Endothelial cell of umbilical vein (primary cell): ENCODE data around the gene TTYH3. TPM values are rescaled to one million over a fixed set of nuclear protein-coding genes. Genes with fewer than 3 reads are reported as not detected.

Experiments
- BruUV-seq: library from RNA; stranded (reverse); fragments of 400-500 nt; replicated peaks from 2 replicates; lab custom pipeline; 2021; lab: Mats Ljungman, UMichigan
- CTCF ChIA-PET: fragments of 300-600, 350-600 bp; sonication (Branson Sonifier 250); formaldehyde crosslinking; loops from one replicate; lab custom pipeline; 2021; ENCODE audit warnings: antibody characterized with exemption, inconsistent platforms; lab: Charles Lee
- POLR2A ChIA-PET: fragments of 300-600, 350-600 bp; sonication (Branson Sonifier 250); formaldehyde crosslinking; loops from one replicate; lab custom pipeline; 2021; ENCODE audit warnings: antibody characterized with exemption, inconsistent platforms; lab: Charles Lee
- DNase-seq: peaks from one replicate; pipeline ENCODE4 v3.0.0-alpha.2; 2011; ENCODE audit warnings: low read depth, low spot score
- FAIRE-seq: peaks from 2 replicates; lab custom pipeline; 2011; peaks lifted over from hg19 to GRCh38; lab: Jason Lieb, UNC
- H2AFZ ChIP-seq: 2 replicates; pipeline ENCODE4 v1.6.0; 2012; ENCODE audit warnings: low read depth, low read length, control low read depth, inconsistent platforms
- H3K27ac ChIP-seq: 2 replicates; pipeline ENCODE4 v1.5.1; 2011; ENCODE audit warnings: low read depth, mild to moderate bottlenecking, control low read depth, low read length, moderate library complexity; ENCODE audit not compliant: insufficient read depth
- H3K27me3 ChIP-seq, 2 experiments: 2 replicates each; pipeline versions ENCODE4 v1.6.0 to v1.6.1; 2011; ENCODE audit warnings: low read length in 2 of 2, mixed read lengths in 1 of 2; ENCODE audit not compliant: control insufficient read depth in 2 of 2, insufficient read depth in 2 of 2
- H3K36me3 ChIP-seq, 2 experiments: 2 replicates in 1 of 2; 3 replicates in 1 of 2; pipeline ENCODE4 v1.5.1; 2011; ENCODE audit warnings: low read length in 2 of 2, mild to moderate bottlenecking in 1 of 2, moderate library complexity in 1 of 2; ENCODE audit not compliant: control insufficient read depth in 2 of 2, insufficient read depth in 2 of 2; ENCODE audit errors: extremely low read depth in 1 of 2
- H3K4me1 ChIP-seq: 3 replicates; pipeline ENCODE4 v1.5.1; 2011; ENCODE audit warnings: mild to moderate bottlenecking, low read length; ENCODE audit not compliant: control insufficient read depth, insufficient read depth; ENCODE audit errors: extremely low read depth
- H3K4me2 ChIP-seq: 2 replicates; pipeline ENCODE4 v1.6.1; 2011; ENCODE audit warnings: low read length, control low read depth, mixed read lengths; ENCODE audit not compliant: insufficient read depth
- H3K4me3 ChIP-seq, 3 experiments: fragments of 200-600 bp in 1 of 3; sonication (generic), shearing (Covaris generic) in 1 of 3; replicated peaks in 1 of 3; 2 replicates each; pipeline ENCODE4 v1.5.1; 2011 to 2016; ENCODE audit warnings: control low read depth in 3 of 3, low read length in 3 of 3, mild to moderate bottlenecking in 2 of 3, inconsistent platforms in 1 of 3, low read depth in 1 of 3, moderate library complexity in 1 of 3; ENCODE audit not compliant: insufficient read depth in 1 of 3
- H3K79me2 ChIP-seq: 2 replicates; pipeline ENCODE4 v1.6.0; 2012; ENCODE audit warnings: low read length, inconsistent platforms; ENCODE audit not compliant: control insufficient read depth, insufficient read depth
- H3K9ac ChIP-seq: replicated peaks from 2 replicates; pipeline ENCODE3; 2011; ENCODE audit warnings: low read length, control low read depth; ENCODE audit not compliant: insufficient read depth; ENCODE audit errors: extremely low read depth
- H3K9me1 ChIP-seq: replicated peaks from 3 replicates; pipeline ENCODE4 v1.6.0; 2011; ENCODE audit warnings: mild to moderate bottlenecking, low read length; ENCODE audit not compliant: control insufficient read depth, insufficient read depth; ENCODE audit errors: extremely low read depth
- H3K9me3 ChIP-seq: replicated peaks from 2 replicates; pipeline ENCODE4 v1.5.1; 2012; ENCODE audit warnings: low read length, inconsistent platforms; ENCODE audit not compliant: control insufficient read depth, insufficient read depth
- H4K20me1 ChIP-seq: replicated peaks from 2 replicates; pipeline ENCODE3; 2011; ENCODE audit warnings: mild to moderate bottlenecking, low read length; ENCODE audit not compliant: control insufficient read depth, insufficient read depth; ENCODE audit errors: extremely low read depth
- EZH2 ChIP-seq: IDR thresholded peaks from 2 replicates; pipeline ENCODE4 v1.6.1; 2012; ENCODE audit warnings: borderline replicate concordance, low read depth, mild to moderate bottlenecking, moderate library complexity, low read length, inconsistent platforms; ENCODE audit not compliant: severe bottlenecking
- FOS ChIP-seq: IDR thresholded peaks from 2 replicates; pipeline ENCODE4 v1.6.1; 2011; ENCODE audit warnings: mild to moderate bottlenecking, low read length, moderate library complexity, borderline replicate concordance; ENCODE audit not compliant: insufficient read depth
- GATA2 ChIP-seq: IDR thresholded peaks from 2 replicates; pipeline ENCODE4 v1.7.0; 2011; ENCODE audit warnings: low read depth, mild to moderate bottlenecking, moderate library complexity, mixed read lengths, low read length; ENCODE audit not compliant: insufficient read length, insufficient read depth
- JUN ChIP-seq: IDR thresholded peaks from 2 replicates; pipeline ENCODE4 v1.6.1; 2011; ENCODE audit warnings: borderline replicate concordance, low read depth; ENCODE audit not compliant: insufficient read length, insufficient read depth
- MYC ChIP-seq: IDR thresholded peaks from one replicate; pipeline ENCODE4 v1.6.1; 2011; ENCODE audit warnings: mild to moderate bottlenecking, low read depth, low read length
- POLR2A ChIP-seq: IDR thresholded peaks from 2 replicates; pipeline ENCODE4 v1.6.1; 2012; ENCODE audit warnings: low read depth, mild to moderate bottlenecking, control low read depth, low read length
- dilution Hi-C: fragments of 300-500 bp; cut with MboI; formaldehyde crosslinking; loops from one replicate; pipeline ENCODE4 v1.15.0; 2019; ENCODE audit warnings: low sequenced_read_pairs; ENCODE audit not compliant: extremely low pct_ligation_motif_present
- intact Hi-C: fragments of 100-400 bp; cut with micrococcal nuclease; formaldehyde crosslinking; loops from one replicate; pipeline ENCODE4 v1.10.0; 2022
- polyA plus RNA-seq, 4 experiments: library from polyadenylated mRNA; depleted of rRNA in 3 of 4; stranded (reverse) in 3 of 4; unstranded in 1 of 4; fragments of >200 nt; gene quantifications; 2 replicates each; pipeline versions ENCODE4 v1.2.1 to v1.2.3, GENCODE V29; 2011 to 2012; ENCODE audit warnings: missing spikeins in 1 of 4
- total RNA-seq: library from RNA; stranded (reverse); gene quantifications from 2 replicates; pipeline ENCODE4 v1.2.3, GENCODE V29; 2021
- TF ChIP-seq, protein P1 (sequence below): IDR thresholded peaks from 2 replicates; pipeline ENCODE4 v1.6.1; 2011; ENCODE audit not compliant: insufficient read depth, insufficient read length
- TF ChIP-seq, protein P2 (sequence below), 2 donors: IDR thresholded peaks; 1 replicate in 1 of 2; 2 replicates in 1 of 2; pipeline ENCODE4 v1.5.1; 2011; ENCODE audit warnings: low read length in 2 of 2, mild to moderate bottlenecking in 2 of 2, moderate library complexity in 2 of 2, control low read depth in 1 of 2, inconsistent platforms in 1 of 2, low read depth in 1 of 2; ENCODE audit not compliant: insufficient read depth in 1 of 2; ENCODE audit errors: extremely low read depth in 1 of 2

TTYH3 gene
- total and polyA plus RNA-seq, 2 donors (not counting 3 experiments of a cell fraction or from before 2014, with no cell fraction given) = 143 to 280 TPM

DNA sequence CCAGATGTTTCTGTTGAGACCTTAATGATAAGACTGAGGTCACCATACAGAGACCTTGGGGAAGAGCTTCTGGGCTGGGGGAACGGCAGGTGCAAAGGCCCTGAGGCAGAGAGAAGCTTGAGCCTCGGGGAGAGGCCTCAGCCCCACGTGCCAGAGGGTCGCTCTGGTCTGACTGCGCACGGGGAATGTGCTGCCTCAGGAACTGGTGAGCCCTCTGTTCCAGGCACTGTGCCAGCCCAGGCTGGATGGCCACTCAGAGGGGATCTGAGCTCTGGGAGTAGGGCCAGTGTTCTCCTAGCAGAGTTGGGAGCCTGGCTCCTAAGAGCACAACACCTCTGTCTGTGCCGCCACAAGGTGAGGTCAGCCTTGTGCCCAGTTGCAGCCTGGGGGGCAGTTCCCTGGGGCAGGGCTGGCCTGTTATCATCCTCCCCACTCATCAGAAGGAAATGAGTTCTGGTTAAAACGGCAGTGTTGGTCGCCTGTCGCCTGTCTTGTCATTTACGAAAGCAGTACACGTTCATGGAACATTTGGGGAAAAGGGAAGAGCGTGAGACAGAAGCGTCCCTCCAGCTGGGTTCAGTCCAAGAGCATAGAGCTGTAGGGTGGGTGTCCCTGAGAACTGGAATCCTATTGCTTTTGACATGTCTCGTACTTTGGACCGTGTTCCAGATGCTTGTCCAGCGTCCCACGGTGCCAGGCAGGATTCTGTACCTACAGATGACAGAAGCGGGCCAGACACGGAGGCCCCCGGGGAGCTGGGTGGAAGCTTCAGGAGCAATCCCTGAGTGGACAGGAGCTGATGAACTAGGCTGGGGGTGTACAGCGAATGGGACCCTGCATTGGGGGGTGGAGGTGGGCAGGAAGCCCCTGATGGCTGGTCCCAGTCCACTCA, 4.3 kb downstream of the TTYH3 start:
- peaks cover 91% of the 10 kb centered on the region for H3K79me2 ChIP-seq
- CTCF ChIA-PET = interaction anchor here (0.8 to 6.1 kb wide), 7 partner anchors 9 to 184 kb away, joined by 3 to 42 read pairs (median 4); no protein-coding TSS in a partner anchor
- TF ChIP-seq EZH2 (no peak), MYC (peak; percentile 51)
- TF ChIP-seq, protein P1, sequence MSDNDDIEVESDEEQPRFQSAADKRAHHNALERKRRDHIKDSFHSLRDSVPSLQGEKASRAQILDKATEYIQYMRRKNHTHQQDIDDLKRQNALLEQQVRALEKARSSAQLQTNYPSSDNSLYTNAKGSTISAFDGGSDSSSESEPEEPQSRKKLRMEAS = no peak

DNA sequence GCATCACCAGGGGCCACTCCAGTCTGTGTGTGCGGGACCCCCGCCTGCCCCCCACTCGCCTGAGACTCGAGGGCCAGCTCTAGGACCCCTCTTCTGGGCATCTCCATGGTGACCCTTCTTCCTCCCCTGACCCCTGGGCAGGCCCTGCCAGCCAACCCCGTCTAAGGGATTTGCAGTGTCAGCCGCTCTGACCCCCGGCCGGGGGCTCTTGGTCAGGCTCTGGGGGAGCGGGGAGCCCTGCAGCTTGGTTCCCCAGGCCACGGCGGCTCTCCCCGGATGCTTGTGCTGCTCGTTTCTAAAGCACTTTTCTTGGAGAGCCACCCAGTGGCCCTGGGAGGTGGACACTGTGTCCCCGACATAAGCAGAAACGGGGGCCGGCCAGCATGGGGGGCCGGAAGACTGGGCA, 5.3 kb downstream of the TTYH3 start:
- Histone ChIP-seq H3K27ac (no peak overlapping the region), H3K27me3 (no peaks in the 10 kb centered on the region), H3K9me3 (no peaks in the 10 kb centered on the region), H2AFZ (no peak overlapping the region), H3K9ac (no peak overlapping the region), H4K20me1 (peaks cover 3% of the 10 kb centered on the region), H3K4me2 (no peak overlapping the region), H3K36me3 (peaks cover 1 to 4% of the 10 kb centered on the region in 2 experiments), H3K9me1 (no peaks in the 10 kb centered on the region), H3K4me3 (no peak overlapping the region), H3K79me2 (peaks cover 92% of the 10 kb centered on the region), H3K4me1 (peaks cover 36% of the 10 kb centered on the region)
- DNase-seq (no peak), FAIRE-seq (no peak)
- BruUV-seq = no TSS peak
- no peak for TF ChIP-seq MYC
- TF ChIP-seq, protein P1 = no peak
- no peak for TF ChIP-seq FOS
- TF ChIP-seq GATA2 = no peak
- TF ChIP-seq, protein P2, sequence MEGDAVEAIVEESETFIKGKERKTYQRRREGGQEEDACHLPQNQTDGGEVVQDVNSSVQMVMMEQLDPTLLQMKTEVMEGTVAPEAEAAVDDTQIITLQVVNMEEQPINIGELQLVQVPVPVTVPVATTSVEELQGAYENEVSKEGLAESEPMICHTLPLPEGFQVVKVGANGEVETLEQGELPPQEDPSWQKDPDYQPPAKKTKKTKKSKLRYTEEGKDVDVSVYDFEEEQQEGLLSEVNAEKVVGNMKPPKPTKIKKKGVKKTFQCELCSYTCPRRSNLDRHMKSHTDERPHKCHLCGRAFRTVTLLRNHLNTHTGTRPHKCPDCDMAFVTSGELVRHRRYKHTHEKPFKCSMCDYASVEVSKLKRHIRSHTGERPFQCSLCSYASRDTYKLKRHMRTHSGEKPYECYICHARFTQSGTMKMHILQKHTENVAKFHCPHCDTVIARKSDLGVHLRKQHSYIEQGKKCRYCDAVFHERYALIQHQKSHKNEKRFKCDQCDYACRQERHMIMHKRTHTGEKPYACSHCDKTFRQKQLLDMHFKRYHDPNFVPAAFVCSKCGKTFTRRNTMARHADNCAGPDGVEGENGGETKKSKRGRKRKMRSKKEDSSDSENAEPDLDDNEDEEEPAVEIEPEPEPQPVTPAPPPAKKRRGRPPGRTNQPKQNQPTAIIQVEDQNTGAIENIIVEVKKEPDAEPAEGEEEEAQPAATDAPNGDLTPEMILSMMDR (IDR thresholded peaks at IDR 0.05; ENCODE audit: extremely low read depth in 1 of 2, insufficient read depth in 1 of 2, low read depth in 1 of 2, low read length in 2 of 2) = no peak
- no peak for TF ChIP-seq JUN
- no peak for TF ChIP-seq POLR2A
- dilution Hi-C loops (no loop called here), intact Hi-C loops (loop anchor here (10.0 kb wide), 1 partner anchor 162 kb away; the partner anchor contains the start of gene GRIFIN)
- POLR2A ChIA-PET = no interaction called here
- CTCF ChIA-PET = interaction anchor here (0.9 to 6.1 kb wide), 2 partner anchors 28 to 30 kb away, joined by 3 to 42 read pairs; no protein-coding TSS in a partner anchor

More for the DNA sequence above, 4.3 kb downstream of the TTYH3 start:
- intact Hi-C loops (loop anchor here (10.0 kb wide), 1 partner anchor 161 kb away; the partner anchor contains the start of gene GRIFIN), dilution Hi-C loops (no loop called here)
- no peak overlapping the region for H3K4me3 ChIP-seq
- H4K20me1 ChIP-seq = peaks cover 3% of the 10 kb centered on the region
- H3K9ac ChIP-seq = no peak overlapping the region
- no peaks in the 10 kb centered on the region for H3K9me3 ChIP-seq
- no peak overlapping the region for H3K4me2 ChIP-seq
- POLR2A ChIA-PET = no interaction called here
- DNase-seq = no peak
- peaks cover 34% of the 10 kb centered on the region for H3K4me1 ChIP-seq
- H2AFZ ChIP-seq = no peak overlapping the region
- no peaks in the 10 kb centered on the region for H3K27me3 ChIP-seq
- H3K27ac ChIP-seq = peak overlapping the region; percentile 11
- H3K9me1 ChIP-seq = no peaks in the 10 kb centered on the region
- FAIRE-seq = peak; percentile 82
- peaks cover 1 to 4% of the 10 kb centered on the region in 2 experiments for H3K36me3 ChIP-seq
- BruUV-seq = no TSS peak
